ENCODE data around the gene CNKSR3. TPM values are rescaled to one million over a fixed set of nuclear protein-coding genes. Genes with fewer than 3 reads are reported as not detected.

CNKSR3 gene
- total RNA-seq, 1 experiment from 2014 or later: 12.1 TPM

DNA sequence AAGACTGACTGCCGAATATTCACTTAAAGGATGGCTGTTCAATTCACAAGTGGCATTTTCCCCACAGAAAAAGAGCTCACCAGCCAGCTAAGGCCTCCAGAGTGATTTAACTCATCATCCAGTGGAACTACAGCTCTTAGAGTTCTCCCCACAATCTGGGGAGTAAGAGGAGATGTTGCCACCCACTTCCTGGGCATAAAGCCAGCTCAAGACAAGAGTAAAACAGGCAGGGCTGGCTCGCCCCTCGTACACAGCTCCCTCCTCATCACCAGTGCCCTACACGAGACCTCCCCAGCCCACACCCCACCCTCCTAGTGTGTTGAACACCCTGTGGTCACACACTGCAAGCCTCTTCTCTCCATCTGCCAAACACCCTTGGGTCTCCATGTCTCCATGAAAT lies 106.7 kb downstream of the CNKSR3 start:
- H3K27me3 ChIP-seq: no peaks in the 10 kb centered on the region
- H3K4me3 ChIP-seq: no peak overlapping the region
- H3K9me3 ChIP-seq: no peaks in the 10 kb centered on the region
- peak; percentile 66 for DNase-seq
- peaks cover 22% of the 10 kb centered on the region for H3K36me3 ChIP-seq

DNA sequence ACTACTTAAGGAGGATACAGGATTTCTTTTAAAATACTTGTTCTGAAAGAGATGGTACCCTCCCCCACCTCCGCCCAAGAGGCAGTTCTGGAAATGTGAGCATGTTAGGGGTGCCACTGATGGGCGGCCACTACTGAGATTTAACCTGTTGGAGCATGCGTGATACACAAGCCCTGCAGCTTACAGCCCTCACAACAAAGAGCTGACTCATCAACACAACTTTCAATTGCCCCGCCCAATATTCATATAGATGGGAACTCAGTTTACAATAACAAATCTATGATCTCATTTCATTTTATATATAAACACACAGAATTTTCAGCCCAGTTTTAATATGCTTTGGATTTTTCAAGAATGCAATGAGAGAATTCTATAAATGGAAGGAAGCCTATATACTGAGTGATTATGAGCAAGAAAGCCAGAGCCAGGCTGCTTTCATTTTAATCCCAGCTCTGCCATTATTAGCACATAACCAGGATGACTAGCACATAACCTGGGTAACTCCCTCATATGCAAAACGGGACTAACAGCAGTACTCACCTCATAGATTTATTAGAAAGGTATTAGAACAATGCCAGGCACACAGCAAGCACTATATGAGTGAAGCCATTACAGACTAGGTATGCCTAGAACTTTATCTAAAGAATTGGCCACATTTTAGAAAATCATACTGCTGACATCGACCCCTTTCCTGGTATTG lies 108.3 kb downstream of the CNKSR3 start:
- DNase-seq: no peak

DNA sequence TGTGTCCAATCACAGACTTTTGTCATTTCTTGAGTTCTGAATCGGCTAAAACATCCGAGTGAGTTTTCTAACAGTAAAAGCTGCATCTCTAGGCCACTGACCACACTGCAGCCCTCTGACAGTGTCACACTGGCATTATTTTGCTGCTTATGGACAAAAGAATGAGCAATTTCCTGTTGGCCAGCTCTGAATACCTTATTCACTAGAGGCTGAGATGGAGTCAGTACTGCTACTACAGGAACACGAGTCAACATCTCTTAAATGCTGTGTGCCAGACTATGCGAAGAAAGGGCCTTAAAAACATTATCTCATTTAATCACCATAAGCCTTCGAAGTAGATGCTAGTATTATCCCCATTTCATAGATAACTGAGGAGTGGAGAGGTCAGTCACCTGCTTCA lies 111.4 kb downstream of the CNKSR3 start:
- Histone ChIP-seq H3K27me3 (no peaks in the 10 kb centered on the region), H3K4me3 (no peak overlapping the region), H3K36me3 (peaks cover 20% of the 10 kb centered on the region), H3K9me3 (no peaks in the 10 kb centered on the region)
- no peak for DNase-seq

More for the DNA sequence above, 108.3 kb downstream of the CNKSR3 start:
- Histone ChIP-seq H3K4me3 (no peak overlapping the region), H3K36me3 (peaks cover 22% of the 10 kb centered on the region), H3K27me3 (no peaks in the 10 kb centered on the region), H3K9me3 (no peaks in the 10 kb centered on the region)

DNA sequence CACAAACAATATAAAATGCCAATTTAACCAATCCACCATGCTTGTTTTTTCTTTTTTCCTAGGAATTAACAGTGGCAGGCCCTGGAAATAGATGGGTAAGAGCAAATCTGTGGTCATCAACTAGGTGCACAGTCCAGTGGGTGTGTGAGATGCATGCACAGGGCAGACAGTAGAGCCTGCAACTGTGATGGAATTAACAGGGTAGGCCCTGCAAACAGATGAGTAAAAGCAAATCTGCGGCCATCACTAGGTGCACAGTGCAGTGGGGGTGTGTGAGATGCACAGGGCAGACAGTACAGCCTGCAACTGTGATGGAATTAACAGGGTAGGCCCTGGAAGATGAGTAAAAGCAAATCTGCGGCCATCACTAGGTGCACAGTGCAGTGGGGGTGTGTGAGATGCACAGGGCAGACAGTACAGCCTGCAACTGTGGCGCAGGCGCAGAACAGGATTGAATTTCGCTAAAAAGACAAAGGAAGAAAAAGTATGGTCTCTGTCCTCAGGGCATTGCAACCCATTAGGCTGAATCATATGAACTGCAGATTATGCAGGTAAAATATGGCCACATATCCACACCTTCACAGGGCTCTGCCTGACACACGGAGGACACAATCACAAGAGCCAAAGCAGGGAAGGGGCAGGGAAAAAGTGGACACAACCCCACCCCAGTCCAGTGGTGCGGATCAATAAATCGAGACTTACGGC lies 112.8 kb downstream of the CNKSR3 start:
- H3K9me3 ChIP-seq: no peaks in the 10 kb centered on the region
- peaks cover 17% of the 10 kb centered on the region for H3K36me3 ChIP-seq
- DNase-seq: no peak
- no peaks in the 10 kb centered on the region for H3K27me3 ChIP-seq
- H3K4me3 ChIP-seq: no peak overlapping the region

DNA sequence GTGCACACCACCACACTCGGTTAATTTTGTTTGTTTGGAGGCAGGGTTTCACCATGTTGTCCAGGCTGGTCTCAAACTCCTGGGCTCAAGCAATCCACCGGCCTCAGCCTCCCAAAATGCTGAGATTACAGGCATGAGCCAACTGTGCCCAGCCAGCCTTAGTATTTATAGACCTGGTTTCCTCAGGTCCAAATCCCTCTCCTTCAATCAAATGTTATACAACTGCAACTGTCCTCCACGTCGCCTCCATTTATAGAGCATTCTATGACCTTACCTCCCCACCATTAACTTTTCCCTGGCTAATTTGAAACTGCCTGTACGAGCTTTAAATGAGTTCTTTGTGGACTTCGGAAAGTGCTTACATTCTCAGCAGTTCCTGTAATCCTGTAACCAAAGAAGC lies 114.6 kb downstream of the CNKSR3 start:
- no peak overlapping the region for H3K4me3 ChIP-seq
- H3K36me3 ChIP-seq: peaks cover 7% of the 10 kb centered on the region
- no peak for DNase-seq
- H3K9me3 ChIP-seq: no peaks in the 10 kb centered on the region
- H3K27me3 ChIP-seq: no peaks in the 10 kb centered on the region

DNA sequence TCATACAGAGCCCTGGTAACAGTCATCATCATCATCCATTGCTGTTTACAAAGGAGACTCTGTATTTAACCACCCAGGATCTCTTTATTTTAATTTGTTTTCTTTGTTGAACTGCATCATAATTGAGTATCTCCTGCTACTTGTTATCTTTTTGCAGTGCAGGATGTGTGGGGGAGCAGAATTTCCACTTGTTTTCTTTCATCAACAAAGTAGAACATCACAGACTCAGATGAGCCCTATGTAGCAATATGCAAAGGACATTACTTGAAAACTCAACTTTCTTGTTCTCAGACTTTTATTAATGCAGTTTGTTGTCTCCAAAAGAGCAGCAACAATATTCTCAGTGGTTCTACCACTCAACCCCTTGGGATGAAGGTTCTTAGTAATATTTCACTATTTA lies 115.2 kb downstream of the CNKSR3 start:
- peaks cover 2% of the 10 kb centered on the region; the same call in 1 of the 2 replicates for H3K36me3 ChIP-seq
- H3K9me3 ChIP-seq: no peaks in the 10 kb centered on the region
- no peaks in the 10 kb centered on the region for H3K27me3 ChIP-seq
- DNase-seq: no peak
- no peak overlapping the region for H3K4me3 ChIP-seq

DNA sequence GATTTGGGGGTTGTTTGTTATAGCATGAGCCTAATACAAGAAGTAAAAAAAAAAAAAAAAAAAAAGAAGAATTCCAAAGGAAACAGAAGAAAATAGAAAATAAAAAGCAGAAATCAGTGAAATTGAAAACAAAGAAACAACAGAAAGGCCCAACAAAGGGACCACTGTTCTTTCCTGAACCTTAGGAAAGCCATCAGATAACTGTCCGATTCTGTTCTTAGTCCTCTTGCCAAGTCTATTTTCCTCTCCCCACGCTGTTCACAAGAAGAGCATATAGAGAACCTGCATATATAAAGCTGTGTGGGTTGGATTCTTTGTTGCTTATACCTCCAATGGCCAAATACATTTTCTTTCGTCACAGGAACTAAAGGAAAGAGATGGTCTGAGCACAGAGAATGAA lies 115.9 kb downstream of the CNKSR3 start:
- no peak for DNase-seq
- Histone ChIP-seq H3K9me3 (no peaks in the 10 kb centered on the region), H3K27me3 (no peaks in the 10 kb centered on the region), H3K4me3 (no peak overlapping the region), H3K36me3 (no peaks in the 10 kb centered on the region)

DNA sequence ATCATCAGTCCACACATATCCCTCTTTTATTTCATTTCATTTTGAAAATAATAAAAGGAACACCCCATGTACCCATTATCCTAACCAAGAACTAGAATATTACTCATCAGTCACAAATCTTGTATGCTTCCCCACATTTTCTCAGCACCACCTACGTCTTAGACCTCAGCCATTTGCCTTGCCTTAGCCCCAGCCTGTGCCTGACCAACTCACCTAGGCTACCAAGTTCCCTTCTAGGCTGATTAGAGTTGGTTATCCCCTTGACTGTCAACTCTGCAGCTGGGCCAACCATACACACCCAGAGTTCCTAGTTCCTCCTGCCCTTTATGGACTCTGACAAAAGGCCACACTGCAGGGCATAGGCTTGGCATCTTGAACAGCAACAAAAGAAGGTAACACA lies 120.5 kb downstream of the CNKSR3 start:
- no peaks in the 10 kb centered on the region for H3K36me3 ChIP-seq
- DNase-seq: no peak
- H3K4me3 ChIP-seq: no peak overlapping the region
- no peaks in the 10 kb centered on the region for H3K27me3 ChIP-seq
- 0 out of 2 replicates have a peak, but pooled peaks cover 2% of the 10 kb centered on the region for H3K9me3 ChIP-seq

DNA sequence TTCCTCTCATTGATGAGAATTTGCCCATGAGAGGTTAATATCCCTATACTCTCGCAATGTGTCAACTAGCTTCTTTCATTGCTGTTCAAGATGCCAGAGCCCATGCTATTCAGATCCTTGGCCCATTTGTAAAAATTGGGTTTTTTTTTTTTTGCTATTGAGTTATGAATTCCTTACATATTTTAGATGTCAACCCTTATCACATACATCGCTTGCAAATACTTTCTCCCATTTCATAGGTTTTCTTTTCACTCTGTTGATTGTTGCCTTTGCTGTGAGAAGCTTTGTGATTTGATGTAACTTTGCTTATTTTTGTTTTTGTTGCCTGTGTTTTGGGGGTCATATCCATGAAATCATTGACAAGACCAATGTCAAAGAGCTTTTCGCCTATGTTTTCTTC lies 121.7 kb downstream of the CNKSR3 start:
- no peak for DNase-seq

DNA sequence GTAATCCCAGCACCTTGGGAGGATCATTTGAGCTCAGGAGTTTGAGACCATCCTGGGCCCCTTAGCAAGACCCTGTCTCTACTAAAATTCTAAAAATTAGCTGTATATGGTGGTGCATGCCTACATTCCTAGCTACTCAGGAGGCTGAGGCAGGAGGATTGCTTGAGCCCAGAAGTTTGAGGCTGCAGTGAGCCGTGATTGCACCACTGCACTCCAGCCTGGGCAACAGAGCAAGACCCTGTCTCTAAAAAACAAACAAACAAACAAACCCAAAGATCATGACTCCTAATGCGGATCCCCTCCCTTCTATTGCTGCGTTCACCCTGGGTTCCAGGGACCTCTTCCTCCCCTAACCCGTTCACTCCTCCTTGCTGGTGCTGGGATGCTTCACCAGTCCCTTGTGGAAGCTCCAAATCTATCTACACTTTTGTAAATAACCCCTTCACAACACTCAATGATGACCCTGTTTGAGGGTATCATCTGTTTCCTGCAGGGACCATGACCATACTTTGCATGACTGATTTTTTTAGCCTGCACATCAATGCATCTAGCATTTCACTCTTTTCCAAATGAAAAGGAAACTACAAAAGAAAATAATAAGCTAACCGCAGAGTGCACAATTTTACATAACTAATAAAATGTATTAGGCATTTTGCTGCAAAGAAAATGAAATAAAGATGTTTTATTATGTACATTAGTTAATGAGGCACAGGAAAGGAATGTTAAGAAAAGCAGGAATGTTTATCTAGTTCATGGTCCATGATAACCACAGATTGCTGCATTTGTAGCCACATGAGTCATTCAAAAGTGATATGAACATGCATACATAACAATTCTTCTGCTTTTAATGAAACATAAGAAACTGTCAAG lies 123.4 kb downstream of the CNKSR3 start:
- no peak for DNase-seq
- Histone ChIP-seq H3K9me3 (0 out of 2 replicates have a peak, but pooled peaks cover 2% of the 10 kb centered on the region), H3K4me3 (no peak overlapping the region), H3K36me3 (no peaks in the 10 kb centered on the region), H3K27me3 (no peaks in the 10 kb centered on the region)

More for the DNA sequence above, 121.7 kb downstream of the CNKSR3 start:
- H3K27me3 ChIP-seq: no peaks in the 10 kb centered on the region
- no peaks in the 10 kb centered on the region for H3K36me3 ChIP-seq
- H3K9me3 ChIP-seq: 0 out of 2 replicates have a peak, but pooled peaks cover 2% of the 10 kb centered on the region
- no peak overlapping the region for H3K4me3 ChIP-seq

DNA sequence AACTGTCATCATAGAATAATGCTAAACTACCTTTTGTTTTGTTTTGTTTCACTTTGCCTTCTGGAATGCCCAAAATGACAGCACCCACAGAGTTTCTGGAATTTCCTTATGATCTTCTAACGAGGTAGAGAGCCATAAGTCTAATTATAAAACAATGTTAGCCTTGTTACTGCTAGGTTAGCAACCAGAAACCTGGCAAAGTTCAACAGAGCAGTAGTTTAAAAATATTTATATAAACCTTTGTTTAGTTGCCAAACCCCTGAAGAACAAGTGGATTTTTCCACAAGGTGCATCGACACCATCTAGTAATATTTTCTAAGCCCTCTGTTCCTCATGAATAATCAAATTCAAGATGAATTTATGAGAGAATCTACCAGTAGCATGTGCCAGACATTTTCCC lies 126.3 kb downstream of the CNKSR3 start:
- no peak overlapping the region for H3K4me3 ChIP-seq
- H3K36me3 ChIP-seq: no peaks in the 10 kb centered on the region
- DNase-seq: no peak
- H3K9me3 ChIP-seq: 0 out of 2 replicates have a peak, but pooled peaks cover 2% of the 10 kb centered on the region
- no peaks in the 10 kb centered on the region for H3K27me3 ChIP-seq

DNA sequence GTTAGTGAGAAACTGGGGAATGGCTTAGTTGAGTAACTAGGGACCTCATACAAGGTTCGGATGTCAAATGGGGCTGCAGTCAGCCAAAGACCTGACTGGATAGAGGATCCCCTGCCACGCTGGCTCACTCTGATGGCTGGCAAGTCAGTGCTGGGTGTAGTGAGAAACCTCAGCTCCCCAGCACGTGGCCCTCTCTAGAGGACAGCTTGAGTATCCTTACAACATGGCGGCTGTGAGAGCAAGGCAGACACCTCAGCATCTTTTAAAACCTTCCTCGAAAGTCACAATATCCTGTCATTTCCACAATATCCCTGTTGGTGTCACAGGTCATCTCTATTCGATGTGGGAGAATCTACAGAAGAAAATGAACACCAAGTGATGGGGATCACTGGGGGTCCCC lies 127.2 kb downstream of the CNKSR3 start:
- H3K4me3 ChIP-seq: no peak overlapping the region
- no peaks in the 10 kb centered on the region for H3K9me3 ChIP-seq
- H3K36me3 ChIP-seq: no peaks in the 10 kb centered on the region
- H3K27me3 ChIP-seq: no peaks in the 10 kb centered on the region
- no peak for DNase-seq

DNA sequence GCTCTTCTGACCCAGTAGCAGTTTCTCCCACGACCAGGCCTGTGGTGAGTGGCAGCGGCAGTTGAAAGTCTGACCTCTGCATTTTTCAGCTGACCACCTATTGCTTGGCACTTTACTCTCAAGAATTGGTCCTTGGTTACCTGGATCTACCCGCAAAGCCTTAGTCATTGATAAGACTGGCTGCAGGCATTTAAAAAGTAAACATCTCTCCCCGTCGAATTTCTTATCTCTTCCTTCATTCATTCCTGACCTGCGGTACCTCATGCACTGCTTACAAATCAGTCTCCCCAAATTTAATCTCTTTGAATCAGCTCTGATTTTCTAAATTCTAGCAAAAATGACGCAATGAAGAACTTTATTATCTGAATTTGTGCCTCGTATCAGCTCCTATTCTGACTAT lies 127.7 kb downstream of the CNKSR3 start:
- Histone ChIP-seq H3K9me3 (no peaks in the 10 kb centered on the region), H3K4me3 (no peak overlapping the region), H3K27me3 (no peaks in the 10 kb centered on the region), H3K36me3 (no peaks in the 10 kb centered on the region)
- DNase-seq: no peak

DNA sequence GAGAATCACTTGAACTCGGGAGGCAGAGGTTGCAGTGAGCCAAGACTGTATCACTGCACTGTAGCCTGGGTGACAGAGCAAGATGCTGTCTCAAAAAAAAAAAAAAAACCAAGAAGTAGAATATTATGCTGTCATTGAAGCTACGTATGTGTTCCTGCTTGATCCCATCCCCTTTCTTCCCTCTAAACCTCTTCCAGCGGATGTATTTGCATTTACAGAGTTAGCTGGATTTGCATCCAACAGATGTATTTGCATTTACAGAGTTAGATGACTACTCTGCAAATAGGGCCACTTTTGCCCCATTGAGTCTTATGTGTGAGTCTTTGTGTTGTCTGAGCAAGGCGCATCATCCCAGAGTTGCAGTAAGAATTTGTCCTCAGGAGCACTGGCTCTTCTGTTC lies 128.9 kb downstream of the CNKSR3 start:
- no peaks in the 10 kb centered on the region for H3K27me3 ChIP-seq
- no peaks in the 10 kb centered on the region for H3K9me3 ChIP-seq
- DNase-seq: no peak
- H3K36me3 ChIP-seq: no peaks in the 10 kb centered on the region
- no peak overlapping the region for H3K4me3 ChIP-seq

DNA sequence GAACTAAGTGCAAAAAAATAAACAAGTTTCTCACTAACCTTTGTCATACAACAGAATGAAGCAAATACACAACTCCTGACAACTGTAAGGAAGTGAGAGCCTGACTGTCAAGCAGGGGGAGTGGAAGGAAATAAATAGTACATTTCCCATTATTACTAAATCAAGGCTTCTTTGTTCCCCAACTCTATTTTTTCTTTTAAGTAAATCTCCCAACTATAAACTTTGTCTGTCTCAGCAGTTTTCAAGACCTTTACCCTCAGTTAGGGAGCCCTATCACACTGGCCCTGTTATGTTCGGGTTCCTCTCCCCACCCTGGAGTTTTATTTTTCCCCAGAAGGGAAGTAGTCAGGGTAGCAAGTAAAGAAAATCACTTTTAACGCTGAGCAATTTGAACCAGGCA lies 129.7 kb downstream of the CNKSR3 start:
- Histone ChIP-seq H3K36me3 (no peaks in the 10 kb centered on the region), H3K27me3 (no peaks in the 10 kb centered on the region), H3K4me3 (no peak overlapping the region), H3K9me3 (no peaks in the 10 kb centered on the region)
- no peak for DNase-seq

DNA sequence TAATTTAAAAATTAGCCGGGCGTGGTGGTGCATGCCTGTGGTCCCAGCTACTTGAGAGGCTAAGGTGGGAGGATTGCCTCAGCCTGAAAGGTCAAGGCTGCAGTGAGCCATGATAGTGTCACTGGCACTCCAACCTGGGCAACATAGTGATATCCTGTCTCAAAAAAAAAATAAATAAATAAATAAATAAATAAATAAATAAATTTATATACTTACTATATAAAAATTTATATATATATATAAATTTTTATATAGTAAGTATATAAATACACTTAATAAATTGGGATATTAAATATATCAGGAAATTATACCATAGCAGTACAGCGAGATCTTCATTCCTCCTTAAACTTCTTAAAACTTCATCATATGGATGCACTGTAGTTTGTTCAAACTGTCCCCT lies 130.9 kb downstream of the CNKSR3 start:
- DNase-seq: no peak
- H3K36me3 ChIP-seq: no peaks in the 10 kb centered on the region
- H3K27me3 ChIP-seq: no peaks in the 10 kb centered on the region
- no peak overlapping the region for H3K4me3 ChIP-seq
- no peaks in the 10 kb centered on the region for H3K9me3 ChIP-seq

DNA sequence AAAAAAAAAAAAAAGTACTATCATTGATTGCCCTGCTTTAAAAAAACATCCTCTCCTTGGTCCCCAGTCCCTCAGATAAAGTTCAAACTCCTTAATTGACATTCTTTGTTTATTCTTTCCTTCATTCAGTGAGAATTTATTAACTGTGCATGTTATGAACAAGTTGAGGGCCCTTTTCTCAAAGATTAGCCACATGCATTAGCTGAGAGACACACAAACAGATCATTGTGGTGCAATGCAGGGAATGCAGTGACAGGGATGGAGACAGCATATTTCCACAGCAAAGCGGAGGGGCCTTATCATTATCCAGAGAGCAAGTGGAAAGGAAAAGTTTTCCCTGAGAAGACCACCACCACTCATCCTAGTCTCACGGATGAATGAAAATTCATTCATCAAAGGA lies 132.0 kb downstream of the CNKSR3 start:
- no peaks in the 10 kb centered on the region for H3K36me3 ChIP-seq
- H3K4me3 ChIP-seq: no peak overlapping the region
- no peaks in the 10 kb centered on the region for H3K9me3 ChIP-seq
- no peak for DNase-seq
- H3K27me3 ChIP-seq: no peaks in the 10 kb centered on the region
